GM12801 (cell line): Measurements from ENCODE around the gene SLCO3A1.

ENCODE experiments used
- CTCF ChIP-seq: IDR thresholded peaks from one replicate; pipeline ENCODE4 v1.5.1; 2011; ENCODE audit warnings: control low read depth; ENCODE audit not compliant: insufficient read length; ENCODE audit errors: extremely low read depth

SLCO3A1 gene

DNA sequence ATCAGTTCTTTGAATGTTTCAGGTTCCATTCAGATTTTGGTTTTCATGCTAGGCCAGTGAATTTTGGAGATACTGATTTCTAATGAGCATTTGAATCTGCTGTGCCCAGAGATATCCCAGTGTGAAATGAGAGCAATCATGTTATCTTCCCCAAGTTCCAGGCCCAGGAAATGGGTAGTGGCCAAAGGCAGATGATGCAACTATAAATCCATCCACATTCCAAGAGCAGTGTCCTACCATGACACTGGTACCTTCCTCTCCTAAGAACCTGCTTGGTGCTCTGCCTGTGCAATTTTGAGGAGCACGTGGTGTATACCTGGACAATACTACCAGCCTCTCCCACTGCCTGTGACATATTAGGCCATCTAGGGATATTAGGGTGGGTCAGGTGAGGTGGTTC, 186.8 kb downstream of the SLCO3A1 start:
- no peak for TF ChIP-seq CTCF

DNA sequence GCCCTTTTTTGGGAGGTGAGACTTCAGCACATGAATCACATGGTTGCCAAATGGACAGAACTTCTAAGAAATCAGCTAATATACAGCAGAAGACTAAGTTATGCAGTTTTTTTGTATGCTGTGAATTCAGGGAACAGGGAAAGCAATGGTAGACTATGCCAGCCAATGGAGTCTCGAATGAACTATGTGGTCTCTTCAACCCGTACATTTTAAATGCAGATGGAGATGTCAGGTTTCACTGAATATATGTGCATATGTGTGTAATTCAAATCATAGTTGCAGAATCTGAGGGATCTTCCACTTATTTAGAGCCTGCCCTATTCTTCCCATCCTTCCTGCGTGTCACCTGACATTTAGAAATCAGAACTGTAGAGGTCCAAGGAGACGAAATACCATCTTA, 187.9 kb downstream of the SLCO3A1 start:
- TF ChIP-seq CTCF, result no peak

DNA sequence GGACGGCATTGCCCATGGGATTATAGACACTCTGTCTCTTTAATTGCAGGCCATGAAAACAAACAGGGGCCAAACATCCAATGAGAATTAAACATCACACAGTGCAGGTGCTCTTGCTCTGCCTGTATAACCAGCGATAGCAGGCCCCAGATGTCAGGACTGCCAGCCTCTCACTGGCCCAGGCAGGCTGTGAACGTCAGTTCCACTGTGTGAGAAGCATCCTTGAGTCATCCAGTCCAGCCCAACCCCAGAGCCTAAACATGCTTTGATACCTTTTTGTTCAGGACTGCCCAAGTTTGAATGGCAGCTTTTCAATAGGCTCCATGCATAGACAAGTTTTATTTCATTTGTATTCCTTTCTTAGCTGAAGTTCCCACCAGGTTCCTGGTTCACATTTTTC, 189.8 kb downstream of the SLCO3A1 start:
- TF ChIP-seq CTCF, result no peak

- TF ChIP-seq CTCF, result no peak
Observed at GRCh38 chr15:92044203-92044909, 190.8 kb downstream of the SLCO3A1 start.

DNA sequence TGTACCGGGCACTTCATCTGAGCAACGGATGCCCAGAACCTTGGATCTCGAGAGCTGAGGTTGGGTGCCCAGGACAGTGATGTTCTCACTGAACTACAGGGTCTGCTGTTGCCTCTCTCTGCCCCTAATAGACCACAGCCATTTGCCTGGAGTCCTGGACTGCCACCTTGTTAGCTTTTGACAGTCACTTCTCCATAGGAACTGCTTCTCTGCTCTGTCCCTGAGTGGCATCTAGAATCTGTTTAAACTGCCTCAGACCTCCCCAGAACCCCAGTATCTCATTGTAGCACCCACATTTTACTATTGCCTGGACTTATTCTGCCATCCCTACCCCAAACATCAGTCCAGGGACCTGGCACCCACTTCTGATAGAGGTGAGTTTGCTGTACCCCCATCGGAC, 194.4 kb downstream of the SLCO3A1 start:
- TF ChIP-seq CTCF, result no peak

- no peak for TF ChIP-seq CTCF
Observed at GRCh38 chr15:92048739-92049138, 195.2 kb downstream of the SLCO3A1 start.

GRCh38 chr15:92049290-92049989, 195.9 kb downstream of the SLCO3A1 start:
- no peak for TF ChIP-seq CTCF
